DOHH2 (cell line): Measurements from ENCODE around the gene HOXA1.

Source experiments
- CTCF ChIP-seq: fragments of 200-600 bp; sonication (generic); IDR thresholded peaks from one replicate; pipeline ENCODE4 v1.5.1; 2014; ENCODE audit warnings: antibody characterized with exemption, mild to moderate bottlenecking, low read depth, low read length; ENCODE audit not compliant: poor library complexity, severe bottlenecking
- EZH2phosphoT487 ChIP-seq: fragments of 200-600 bp; sonication (generic); IDR thresholded peaks from 2 replicates; pipeline ENCODE4 v1.6.1; 2017; ENCODE audit warnings: borderline replicate concordance, mild to moderate bottlenecking, antibody characterized with exemption, low read length, moderate library complexity, mixed read lengths

- TF ChIP-seq CTCF, result no peak
- no peak for TF ChIP-seq EZH2phosphoT487
Observed at GRCh38 chr7:27138985-27139333, 43.2 kb upstream of the HOXA1 start.
